ENCODE results near the gene GHRHR.

GRCh38 chr7:30928254-30928872 lies 35.4 kb upstream of the GHRHR start:
- TF ChIP-seq CTCF (IDR thresholded peaks at IDR 0.05; ENCODE audit: low read depth, low read length), result no peak
- no peak for TF ChIP-seq MAX (IDR thresholded peaks at IDR 0.05; ENCODE audit: low read depth, low read length)
- no peak for TF ChIP-seq POLR2A (IDR thresholded peaks at IDR 0.05; ENCODE audit: extremely low read depth, insufficient read length)
- no peak for TF ChIP-seq MYC (IDR thresholded peaks at IDR 0.05; ENCODE audit: low read depth, low read length)

All from NB4 (cell line).